22Rv1 (cell line): ENCODE results near the gene SEL1L2.

ENCODE experiments used
- H3K27ac ChIP-seq: fragments of 450-650 bp; 2 replicates; pipeline ENCODE4 v1.5.1; 2017
- ZFX ChIP-seq: fragments of 450-650 bp; IDR thresholded peaks from 2 replicates; pipeline ENCODE4 v1.6.1; 2017; ENCODE audit warnings: antibody characterized with exemption, borderline replicate concordance
- TF ChIP-seq, protein P1 (sequence below): fragments of 450-650 bp; IDR thresholded peaks from 2 replicates; pipeline ENCODE4 v1.5.1; 2017; ENCODE audit warnings: mild to moderate bottlenecking

Gene SEL1L2

DNA sequence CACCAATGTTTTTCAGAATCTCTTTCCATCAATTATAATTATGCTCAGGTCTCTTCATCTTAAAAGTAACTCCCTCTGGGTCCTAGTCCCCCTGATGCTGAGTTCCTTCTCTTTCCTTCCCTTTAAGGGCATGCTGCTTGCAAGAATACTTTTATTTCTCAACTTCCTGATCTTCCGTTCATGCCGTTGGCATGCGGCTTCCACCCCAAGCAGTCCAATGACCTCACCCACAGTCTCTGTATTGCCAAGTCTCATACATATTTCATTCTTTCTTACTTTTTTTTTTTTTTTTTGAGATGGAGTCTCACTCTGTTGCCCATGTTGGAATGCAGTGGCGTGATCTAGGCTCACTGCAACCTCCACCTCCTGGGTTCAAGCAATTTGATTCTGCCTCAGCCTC, 122.1 kb downstream of the SEL1L2 start:
- H3K27ac ChIP-seq = no peak overlapping the region
- TF ChIP-seq, protein P1, sequence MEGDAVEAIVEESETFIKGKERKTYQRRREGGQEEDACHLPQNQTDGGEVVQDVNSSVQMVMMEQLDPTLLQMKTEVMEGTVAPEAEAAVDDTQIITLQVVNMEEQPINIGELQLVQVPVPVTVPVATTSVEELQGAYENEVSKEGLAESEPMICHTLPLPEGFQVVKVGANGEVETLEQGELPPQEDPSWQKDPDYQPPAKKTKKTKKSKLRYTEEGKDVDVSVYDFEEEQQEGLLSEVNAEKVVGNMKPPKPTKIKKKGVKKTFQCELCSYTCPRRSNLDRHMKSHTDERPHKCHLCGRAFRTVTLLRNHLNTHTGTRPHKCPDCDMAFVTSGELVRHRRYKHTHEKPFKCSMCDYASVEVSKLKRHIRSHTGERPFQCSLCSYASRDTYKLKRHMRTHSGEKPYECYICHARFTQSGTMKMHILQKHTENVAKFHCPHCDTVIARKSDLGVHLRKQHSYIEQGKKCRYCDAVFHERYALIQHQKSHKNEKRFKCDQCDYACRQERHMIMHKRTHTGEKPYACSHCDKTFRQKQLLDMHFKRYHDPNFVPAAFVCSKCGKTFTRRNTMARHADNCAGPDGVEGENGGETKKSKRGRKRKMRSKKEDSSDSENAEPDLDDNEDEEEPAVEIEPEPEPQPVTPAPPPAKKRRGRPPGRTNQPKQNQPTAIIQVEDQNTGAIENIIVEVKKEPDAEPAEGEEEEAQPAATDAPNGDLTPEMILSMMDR = no peak
- TF ChIP-seq ZFX = no peak

DNA sequence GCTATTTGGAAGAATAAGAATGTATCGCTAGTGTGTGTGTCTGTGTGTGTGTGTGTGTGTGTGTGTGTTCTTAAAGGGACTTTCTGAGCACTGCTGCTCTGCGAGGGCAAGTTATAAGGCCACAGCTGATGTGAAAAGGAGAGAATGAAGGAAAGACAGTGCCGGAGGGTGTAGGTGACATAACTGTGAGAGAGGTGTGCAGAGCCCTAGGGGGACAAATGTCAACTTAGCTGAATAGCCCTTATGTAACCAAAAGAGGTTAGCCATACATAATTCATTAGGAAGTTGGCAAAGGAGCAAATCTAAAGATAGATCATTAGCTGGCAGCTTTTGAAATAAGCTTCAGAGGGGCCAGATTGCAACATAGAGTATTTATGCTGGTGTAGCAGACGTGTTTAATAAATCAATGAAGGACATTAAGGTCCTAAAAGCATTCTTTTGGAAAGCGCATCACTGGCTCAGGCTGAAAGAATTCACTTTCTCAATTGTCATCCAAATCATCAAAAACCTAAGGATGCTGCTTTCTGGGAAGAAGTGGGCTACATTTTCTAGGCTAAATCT, 124.5 kb downstream of the SEL1L2 start:
- TF ChIP-seq ZFX = no peak
- TF ChIP-seq, protein P1 = no peak
- no peak overlapping the region for H3K27ac ChIP-seq

DNA sequence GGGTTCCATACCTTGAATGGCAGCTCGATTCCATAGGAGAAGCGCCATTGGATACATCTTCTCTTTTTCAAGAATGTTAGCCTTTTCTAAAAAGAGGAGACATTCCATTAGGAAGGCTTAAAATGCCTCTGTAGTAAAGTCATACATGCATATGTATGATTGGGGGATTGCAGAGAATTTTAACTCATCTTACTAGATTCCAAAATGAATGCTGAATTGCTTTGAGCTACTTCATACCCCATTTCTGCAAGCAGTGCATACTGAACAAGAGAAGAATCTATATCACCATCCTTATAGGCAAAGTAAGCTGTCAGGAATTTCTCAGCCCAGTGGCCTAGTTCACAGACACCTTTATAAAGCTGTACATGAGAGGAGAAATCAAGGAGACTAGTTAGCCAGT, 125.3 kb downstream of the SEL1L2 start:
- TF ChIP-seq ZFX = no peak
- TF ChIP-seq, protein P1 = no peak
- no peak overlapping the region for H3K27ac ChIP-seq

DNA sequence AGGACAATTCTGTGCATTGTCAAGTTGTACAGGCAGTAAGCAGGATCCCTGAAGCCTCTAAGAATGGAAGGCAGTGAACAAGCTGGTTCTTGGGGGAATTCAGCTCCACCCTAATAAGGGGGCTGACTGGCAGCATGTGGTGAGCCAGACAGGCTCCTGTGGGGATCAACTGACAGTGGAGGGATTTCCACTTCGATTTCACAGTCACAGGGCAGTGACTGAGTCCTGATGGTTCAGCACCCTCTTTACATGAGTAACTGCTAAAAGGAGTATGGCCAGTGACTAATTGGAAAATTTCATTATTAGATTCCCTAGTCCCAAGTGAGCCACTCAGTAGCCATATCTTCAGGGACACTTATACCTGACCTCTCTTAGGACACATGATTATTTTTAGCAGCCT, 127.2 kb downstream of the SEL1L2 start:
- no peak overlapping the region for H3K27ac ChIP-seq
- no peak for TF ChIP-seq ZFX
- TF ChIP-seq, protein P1 = no peak

DNA sequence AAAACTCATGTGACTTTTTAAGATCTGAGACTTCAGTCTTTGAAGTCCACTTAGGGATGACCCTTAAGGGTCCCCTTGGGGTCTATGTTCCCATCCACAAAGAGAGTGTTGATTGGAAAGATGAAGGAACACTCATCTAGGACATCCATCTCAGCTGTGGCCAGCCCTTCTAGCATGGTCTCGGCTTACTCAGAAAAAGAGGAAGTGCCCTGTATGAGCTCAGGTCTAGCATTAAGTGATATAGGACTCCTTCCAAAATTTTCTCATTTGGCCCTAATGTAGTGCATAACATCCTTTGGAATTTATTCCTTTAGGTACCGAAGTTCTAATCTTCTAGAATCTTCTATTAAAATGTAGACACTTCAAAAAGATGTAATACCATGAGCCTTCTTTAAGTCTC, 128.2 kb downstream of the SEL1L2 start:
- no peak for TF ChIP-seq ZFX
- TF ChIP-seq, protein P1 = no peak
- no peak overlapping the region for H3K27ac ChIP-seq

DNA sequence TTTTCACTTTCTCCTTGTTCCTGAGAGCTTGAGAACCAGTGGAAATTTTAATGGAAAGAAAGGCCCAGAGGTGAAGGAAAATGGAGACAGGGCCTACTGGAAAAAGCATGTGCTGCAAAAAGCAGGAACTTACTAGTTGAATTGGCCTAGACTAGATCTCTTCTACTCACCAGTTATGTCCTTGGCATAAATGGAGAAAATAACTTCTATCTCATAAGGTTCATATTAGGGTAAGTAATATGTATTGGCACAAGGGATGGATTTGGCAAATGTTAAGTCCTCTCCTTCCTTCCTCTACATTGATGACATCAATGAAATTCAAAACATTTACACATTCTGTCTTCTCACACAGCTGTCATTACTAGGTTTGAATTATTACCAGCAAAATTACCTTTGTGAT, 131.5 kb downstream of the SEL1L2 start:
- TF ChIP-seq ZFX = no peak
- TF ChIP-seq, protein P1 = no peak

DNA sequence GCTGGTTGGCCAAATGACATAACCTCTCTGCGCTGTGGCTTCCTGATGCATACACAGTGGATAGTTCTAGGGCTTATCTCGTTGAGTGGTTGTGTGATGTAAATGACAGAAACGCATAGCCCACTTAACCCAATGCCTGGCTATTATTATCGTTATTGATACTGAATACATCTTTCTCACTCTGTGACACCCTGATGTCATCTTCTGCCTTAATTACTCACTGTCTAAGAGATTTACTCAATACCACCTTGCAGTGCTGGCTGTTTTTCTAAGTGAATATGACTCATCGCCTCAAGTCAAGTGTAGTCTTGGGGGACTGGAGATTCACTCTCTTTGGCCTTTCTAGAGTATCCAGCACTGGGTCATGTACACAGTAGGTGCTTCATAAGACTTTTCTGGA, 132.0 kb downstream of the SEL1L2 start:
- TF ChIP-seq, protein P1 = no peak
- no peak for TF ChIP-seq ZFX
- no peak overlapping the region for H3K27ac ChIP-seq

More for the DNA sequence above, 131.5 kb downstream of the SEL1L2 start:
- no peak overlapping the region for H3K27ac ChIP-seq
